HepG2 (cell line): ENCODE data around the gene ZNF23. TPM values are rescaled to one million over a fixed set of nuclear protein-coding genes. Genes with fewer than 3 reads are reported as not detected.

Experiments
- BRCA1 ChIP-seq: sonication (generic); formaldehyde crosslinking; IDR thresholded peaks from 2 replicates; pipeline ENCODE4 v1.4.0; 2020; ENCODE audit warnings: missing genetic modification reagents
- ELF3 ChIP-seq: IDR thresholded peaks from 2 replicates; pipeline ENCODE4 v1.6.1; 2016; ENCODE audit warnings: missing genetic modification reagents, missing compliant biosample characterization
- IRF2 ChIP-seq: IDR thresholded peaks from 2 replicates; pipeline ENCODE4 v1.6.1; 2018; ENCODE audit warnings: missing genetic modification reagents, missing compliant biosample characterization
- MEIS2 ChIP-seq: sonication (generic); formaldehyde crosslinking; IDR thresholded peaks from 2 replicates; pipeline ENCODE4 v1.9.0; 2021; ENCODE audit warnings: mild to moderate bottlenecking, missing genetic modification reagents
- MTF1 ChIP-seq: sonication (generic); formaldehyde crosslinking; IDR thresholded peaks from 2 replicates; pipeline ENCODE4 v1.5.0; 2020; ENCODE audit warnings: missing genetic modification reagents
- RBM22 ChIP-seq: fragments of 200-400 bp; formaldehyde crosslinking; optimal IDR thresholded peaks from 2 replicates; pipeline ENCODE3; 2017; ENCODE audit warnings: mild to moderate bottlenecking, low read length, moderate library complexity
- SP140L ChIP-seq: sonication (generic); formaldehyde crosslinking; IDR thresholded peaks from 2 replicates; pipeline ENCODE4 v1.4.0; 2020; ENCODE audit warnings: missing genetic modification reagents, borderline replicate concordance
- ZBTB1 ChIP-seq: sonication (generic); formaldehyde crosslinking; IDR thresholded peaks from 2 replicates; pipeline ENCODE4 v1.4.0; 2020; ENCODE audit warnings: missing genetic modification reagents, borderline replicate concordance
- ZKSCAN5 ChIP-seq: sonication (generic); formaldehyde crosslinking; IDR thresholded peaks from 2 replicates; pipeline ENCODE4 v1.5.1; 2020; ENCODE audit warnings: mild to moderate bottlenecking, missing genetic modification reagents
- ZNF10 ChIP-seq: sonication (generic); formaldehyde crosslinking; IDR thresholded peaks from 2 replicates; pipeline ENCODE4 v1.4.0; 2020; ENCODE audit warnings: mild to moderate bottlenecking, low read depth, missing genetic modification reagents, borderline replicate concordance
- ZNF253 ChIP-seq: sonication (generic); formaldehyde crosslinking; IDR thresholded peaks from 2 replicates; pipeline ENCODE4 v1.8.0; 2022; ENCODE audit warnings: mild to moderate bottlenecking, missing genetic modification reagents, borderline replicate concordance
- ZNF260 ChIP-seq: sonication (generic); formaldehyde crosslinking; IDR thresholded peaks from 2 replicates; pipeline ENCODE4 v1.4.0; 2020; ENCODE audit warnings: missing genetic modification reagents, low read depth, mild to moderate bottlenecking, borderline replicate concordance
- ZNF33A ChIP-seq: sonication (generic); formaldehyde crosslinking; IDR thresholded peaks from 2 replicates; pipeline ENCODE4 v1.5.1; 2020; ENCODE audit warnings: missing genetic modification reagents, mild to moderate bottlenecking, moderate library complexity, borderline replicate concordance
- ZNF816 ChIP-seq: sonication (generic); formaldehyde crosslinking; IDR thresholded peaks from 2 replicates; pipeline ENCODE4 v1.8.0; 2022; ENCODE audit warnings: missing genetic modification reagents, mild to moderate bottlenecking, borderline replicate concordance
- ZNF891 ChIP-seq: sonication (generic); formaldehyde crosslinking; IDR thresholded peaks from 2 replicates; pipeline ENCODE4 v1.5.0; 2020; ENCODE audit warnings: mild to moderate bottlenecking, missing genetic modification reagents
- polyA plus RNA-seq, 8 experiments: library from polyadenylated mRNA; depleted of rRNA in 3 of 8; stranded (reverse) in 7 of 8; unstranded in 1 of 8; fragments of >200 nt; fragmentation: Illumina TruSeq in 4 of 8; extraction: Trizol in 4 of 8; gene quantifications; 2 replicates each; pipeline versions ENCODE4 v1.2.1 to v1.2.3, GENCODE V29; 2011 to 2016; ENCODE audit warnings: low read depth in 4 of 8, missing spikeins in 1 of 8, mixed read lengths in 1 of 8; ENCODE audit not compliant: insufficient read depth in 1 of 8
- total RNA-seq, 5 experiments: library from RNA; depleted of rRNA; stranded (reverse); fragments of >200 nt; fragmentation: Illumina TruSeq; extraction: Trizol; gene quantifications; 2 replicates each; pipeline ENCODE4 v1.2.3, GENCODE V29; 2016; ENCODE audit warnings: low read depth in 1 of 5
- TF ChIP-seq, protein P1 (sequence below): sonication (generic); formaldehyde crosslinking; IDR thresholded peaks from 2 replicates; pipeline ENCODE4 v1.5.1; 2020; ENCODE audit warnings: mild to moderate bottlenecking, missing genetic modification reagents, borderline replicate concordance
- TF ChIP-seq, protein P2 (sequence below): sonication (generic); formaldehyde crosslinking; conservative IDR thresholded peaks from 2 replicates; pipeline ENCODE4 v1.8.1; 2023; ENCODE audit warnings: missing genetic modification reagents
- TF ChIP-seq, protein P3 (sequence below): sonication (generic); formaldehyde crosslinking; IDR thresholded peaks from 2 replicates; pipeline ENCODE4 v1.5.0; 2020; ENCODE audit warnings: mild to moderate bottlenecking, missing genetic modification reagents, moderate library complexity
- TF ChIP-seq, protein P4 (sequence below): IDR thresholded peaks from 2 replicates; pipeline ENCODE4 v1.6.1; 2016; ENCODE audit warnings: control low read depth

ZNF23 gene
- total and polyA plus RNA-seq, 2 of the 13 experiments (the other 11 are each of a cell fraction or from before 2014, with no cell fraction given) = 8.6 to 12.2 TPM

DNA sequence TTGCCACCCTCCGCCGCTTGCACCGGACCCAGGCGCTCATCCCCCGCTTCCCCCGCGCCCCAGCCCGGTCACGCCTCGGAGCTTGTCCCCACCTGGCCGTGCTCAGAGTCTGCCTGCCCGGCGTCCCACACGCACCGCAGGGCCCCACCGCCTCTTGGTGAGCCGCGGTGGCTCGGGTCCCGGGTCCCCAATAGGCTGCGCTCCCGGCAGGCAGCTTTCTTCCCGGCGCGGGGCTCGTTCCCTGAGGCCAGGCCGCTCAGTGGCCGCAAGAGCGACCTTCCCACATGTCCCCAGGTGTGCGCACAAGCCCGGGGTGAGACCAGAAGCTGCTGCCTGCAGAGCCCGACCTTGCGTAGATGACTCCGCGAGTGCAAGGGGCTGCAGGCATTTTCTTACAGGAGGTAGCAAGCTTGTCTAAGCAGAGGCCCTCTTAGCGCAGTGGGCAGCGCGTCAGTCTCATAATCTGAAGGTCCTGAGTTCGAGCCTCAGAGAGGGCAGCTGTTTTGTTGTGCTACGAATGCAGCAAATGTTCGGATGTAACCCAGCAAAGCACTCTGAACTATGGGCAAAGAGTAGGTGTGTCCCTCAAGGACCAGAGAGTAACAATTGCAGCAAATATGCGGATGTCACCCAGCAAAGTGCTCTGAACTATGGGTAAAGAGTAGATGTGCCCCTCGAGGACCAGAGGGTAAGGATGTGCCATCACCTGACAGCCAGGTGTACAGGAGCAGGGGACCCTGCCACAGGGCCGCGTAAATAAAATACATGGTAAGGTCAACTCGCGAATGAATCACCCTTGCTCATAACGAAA is 35.8 kb downstream of the ZNF23 start (continued):
- TF ChIP-seq ZBTB1 (CRISPR knock-in tag) (no peak; the same call in 1 of the 2 replicates), ZNF260 (CRISPR knock-in tag) (no peak), ZNF10 (no peak), MEIS2 (CRISPR knock-in tag) (peak; percentile 73), IRF2 (CRISPR knock-in tag) (peak; percentile 95), SP140L (CRISPR knock-in tag) (peak; percentile 97), ZNF816 (CRISPR knock-in tag) (0 out of 2 replicates have a peak, but pooled peaks have one; percentile 38), ZNF33A (no peak), RBM22 (peak; percentile 99), BRCA1 (CRISPR knock-in tag) (peak; percentile 84), ZNF253 (CRISPR knock-in tag) (peak; percentile 95; the same call in 1 of the 2 replicates), ELF3 (CRISPR knock-in tag) (peak; percentile 93), MTF1 (peak; percentile 69; the same call in 1 of the 2 replicates), ZNF891 (peak; percentile 83), ZKSCAN5 (no peak)
- TF ChIP-seq, protein P1, sequence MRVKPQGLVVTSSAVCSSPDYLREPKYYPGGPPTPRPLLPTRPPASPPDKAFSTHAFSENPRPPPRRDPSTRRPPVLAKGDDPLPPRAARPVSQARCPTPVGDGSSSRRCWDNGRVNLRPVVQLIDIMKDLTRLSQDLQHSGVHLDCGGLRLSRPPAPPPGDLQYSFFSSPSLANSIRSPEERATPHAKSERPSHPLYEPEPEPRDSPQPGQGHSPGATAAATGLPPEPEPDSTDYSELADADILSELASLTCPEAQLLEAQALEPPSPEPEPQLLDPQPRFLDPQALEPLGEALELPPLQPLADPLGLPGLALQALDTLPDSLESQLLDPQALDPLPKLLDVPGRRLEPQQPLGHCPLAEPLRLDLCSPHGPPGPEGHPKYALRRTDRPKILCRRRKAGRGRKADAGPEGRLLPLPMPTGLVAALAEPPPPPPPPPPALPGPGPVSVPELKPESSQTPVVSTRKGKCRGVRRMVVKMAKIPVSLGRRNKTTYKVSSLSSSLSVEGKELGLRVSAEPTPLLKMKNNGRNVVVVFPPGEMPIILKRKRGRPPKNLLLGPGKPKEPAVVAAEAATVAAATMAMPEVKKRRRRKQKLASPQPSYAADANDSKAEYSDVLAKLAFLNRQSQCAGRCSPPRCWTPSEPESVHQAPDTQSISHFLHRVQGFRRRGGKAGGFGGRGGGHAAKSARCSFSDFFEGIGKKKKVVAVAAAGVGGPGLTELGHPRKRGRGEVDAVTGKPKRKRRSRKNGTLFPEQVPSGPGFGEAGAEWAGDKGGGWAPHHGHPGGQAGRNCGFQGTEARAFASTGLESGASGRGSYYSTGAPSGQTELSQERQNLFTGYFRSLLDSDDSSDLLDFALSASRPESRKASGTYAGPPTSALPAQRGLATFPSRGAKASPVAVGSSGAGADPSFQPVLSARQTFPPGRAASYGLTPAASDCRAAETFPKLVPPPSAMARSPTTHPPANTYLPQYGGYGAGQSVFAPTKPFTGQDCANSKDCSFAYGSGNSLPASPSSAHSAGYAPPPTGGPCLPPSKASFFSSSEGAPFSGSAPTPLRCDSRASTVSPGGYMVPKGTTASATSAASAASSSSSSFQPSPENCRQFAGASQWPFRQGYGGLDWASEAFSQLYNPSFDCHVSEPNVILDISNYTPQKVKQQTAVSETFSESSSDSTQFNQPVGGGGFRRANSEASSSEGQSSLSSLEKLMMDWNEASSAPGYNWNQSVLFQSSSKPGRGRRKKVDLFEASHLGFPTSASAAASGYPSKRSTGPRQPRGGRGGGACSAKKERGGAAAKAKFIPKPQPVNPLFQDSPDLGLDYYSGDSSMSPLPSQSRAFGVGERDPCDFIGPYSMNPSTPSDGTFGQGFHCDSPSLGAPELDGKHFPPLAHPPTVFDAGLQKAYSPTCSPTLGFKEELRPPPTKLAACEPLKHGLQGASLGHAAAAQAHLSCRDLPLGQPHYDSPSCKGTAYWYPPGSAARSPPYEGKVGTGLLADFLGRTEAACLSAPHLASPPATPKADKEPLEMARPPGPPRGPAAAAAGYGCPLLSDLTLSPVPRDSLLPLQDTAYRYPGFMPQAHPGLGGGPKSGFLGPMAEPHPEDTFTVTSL (CRISPR knock-in tag) = peak; percentile 29; the same call in 1 of the 2 replicates
- TF ChIP-seq, protein P2, sequence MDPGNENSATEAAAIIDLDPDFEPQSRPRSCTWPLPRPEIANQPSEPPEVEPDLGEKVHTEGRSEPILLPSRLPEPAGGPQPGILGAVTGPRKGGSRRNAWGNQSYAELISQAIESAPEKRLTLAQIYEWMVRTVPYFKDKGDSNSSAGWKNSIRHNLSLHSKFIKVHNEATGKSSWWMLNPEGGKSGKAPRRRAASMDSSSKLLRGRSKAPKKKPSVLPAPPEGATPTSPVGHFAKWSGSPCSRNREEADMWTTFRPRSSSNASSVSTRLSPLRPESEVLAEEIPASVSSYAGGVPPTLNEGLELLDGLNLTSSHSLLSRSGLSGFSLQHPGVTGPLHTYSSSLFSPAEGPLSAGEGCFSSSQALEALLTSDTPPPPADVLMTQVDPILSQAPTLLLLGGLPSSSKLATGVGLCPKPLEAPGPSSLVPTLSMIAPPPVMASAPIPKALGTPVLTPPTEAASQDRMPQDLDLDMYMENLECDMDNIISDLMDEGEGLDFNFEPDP (CRISPR knock-in tag) = no peak
- TF ChIP-seq, protein P3, sequence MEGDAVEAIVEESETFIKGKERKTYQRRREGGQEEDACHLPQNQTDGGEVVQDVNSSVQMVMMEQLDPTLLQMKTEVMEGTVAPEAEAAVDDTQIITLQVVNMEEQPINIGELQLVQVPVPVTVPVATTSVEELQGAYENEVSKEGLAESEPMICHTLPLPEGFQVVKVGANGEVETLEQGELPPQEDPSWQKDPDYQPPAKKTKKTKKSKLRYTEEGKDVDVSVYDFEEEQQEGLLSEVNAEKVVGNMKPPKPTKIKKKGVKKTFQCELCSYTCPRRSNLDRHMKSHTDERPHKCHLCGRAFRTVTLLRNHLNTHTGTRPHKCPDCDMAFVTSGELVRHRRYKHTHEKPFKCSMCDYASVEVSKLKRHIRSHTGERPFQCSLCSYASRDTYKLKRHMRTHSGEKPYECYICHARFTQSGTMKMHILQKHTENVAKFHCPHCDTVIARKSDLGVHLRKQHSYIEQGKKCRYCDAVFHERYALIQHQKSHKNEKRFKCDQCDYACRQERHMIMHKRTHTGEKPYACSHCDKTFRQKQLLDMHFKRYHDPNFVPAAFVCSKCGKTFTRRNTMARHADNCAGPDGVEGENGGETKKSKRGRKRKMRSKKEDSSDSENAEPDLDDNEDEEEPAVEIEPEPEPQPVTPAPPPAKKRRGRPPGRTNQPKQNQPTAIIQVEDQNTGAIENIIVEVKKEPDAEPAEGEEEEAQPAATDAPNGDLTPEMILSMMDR (CRISPR knock-in tag) = peak; percentile 44
- TF ChIP-seq, protein P4, sequence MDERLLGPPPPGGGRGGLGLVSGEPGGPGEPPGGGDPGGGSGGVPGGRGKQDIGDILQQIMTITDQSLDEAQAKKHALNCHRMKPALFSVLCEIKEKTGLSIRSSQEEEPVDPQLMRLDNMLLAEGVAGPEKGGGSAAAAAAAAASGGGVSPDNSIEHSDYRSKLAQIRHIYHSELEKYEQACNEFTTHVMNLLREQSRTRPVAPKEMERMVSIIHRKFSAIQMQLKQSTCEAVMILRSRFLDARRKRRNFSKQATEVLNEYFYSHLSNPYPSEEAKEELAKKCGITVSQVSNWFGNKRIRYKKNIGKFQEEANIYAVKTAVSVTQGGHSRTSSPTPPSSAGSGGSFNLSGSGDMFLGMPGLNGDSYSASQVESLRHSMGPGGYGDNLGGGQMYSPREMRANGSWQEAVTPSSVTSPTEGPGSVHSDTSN = peak; percentile 65
